Ascending aorta (tissue), 2 donors: ENCODE measurements around the gene FHIT. TPM values are rescaled to one million over a fixed set of nuclear protein-coding genes. Genes with fewer than 3 reads are reported as not detected.
A peak's percentile ranks its signal among the peaks of the same experiment; 100 is the strongest.

Source experiments
- DNase-seq, 2 donors: peaks; one replicate each; pipeline ENCODE4 v3.0.0-alpha.2; 2019; ENCODE audit warnings: low spot score in 2 of 2
- H3K27ac ChIP-seq, 2 donors: fragments of 200-600 bp; sonication (generic); one replicate each; pipeline ENCODE4 v1.5.1; 2016 to 2017; ENCODE audit warnings: mild to moderate bottlenecking in 1 of 2
- H3K27me3 ChIP-seq: fragments of 200-600 bp; sonication (generic); one replicate; pipeline ENCODE4 v1.5.1; 2017
- H3K36me3 ChIP-seq, 2 donors: fragments of 200-600 bp; sonication (generic); one replicate each; pipeline ENCODE4 v1.5.1; 2016
- H3K4me1 ChIP-seq, 2 donors: fragments of 200-600 bp; sonication (generic); one replicate each; pipeline ENCODE4 v1.5.1; 2016 to 2017; ENCODE audit warnings: mild to moderate bottlenecking in 1 of 2
- H3K4me3 ChIP-seq, 2 donors: fragments of 200-600 bp; sonication (generic); one replicate each; pipeline ENCODE4 v1.5.1; 2016 to 2017; ENCODE audit warnings: mild to moderate bottlenecking in 1 of 2
- H3K9me3 ChIP-seq, 2 donors: fragments of 200-600 bp; sonication (generic); one replicate each; pipeline ENCODE4 v1.5.1; 2016
- CTCF ChIP-seq, 3 experiments: fragments of 200-600 bp in 2 of 3; fragments of 450-650 bp in 1 of 3; sonication (generic) in 2 of 3; IDR thresholded peaks; one replicate each; pipeline ENCODE4 v1.5.1; 2016 to 2019; ENCODE audit warnings: antibody characterized with exemption in 3 of 3, mild to moderate bottlenecking in 1 of 3, moderate library complexity in 1 of 3
- intact Hi-C: fragments of 100-400 bp; cut with DNase I; formaldehyde crosslinking; loops from one replicate; pipeline ENCODE4 v1.15.1; 2023
- total RNA-seq: library from RNA; depleted of rRNA; stranded (reverse); fragments of >200 nt; gene quantifications from one replicate; pipeline ENCODE4 v1.1.0, GENCODE V29; 2016

FHIT gene
- total RNA-seq, 1 donor from 2014 or later = 0.21 TPM

GRCh38 chr3:59824876-59825275, 1426.4 kb downstream of the FHIT start:
- intact Hi-C loops = no loop called here
- no peak for TF ChIP-seq CTCF (IDR thresholded peaks at IDR 0.05)
- no peak for DNase-seq
- Histone ChIP-seq H3K9me3 (peaks cover 0 to 6% of the 10 kb centered on the region in 2 donors), H3K4me1 (no peaks in the 10 kb centered on the region), H3K27me3 (no peaks in the 10 kb centered on the region), H3K4me3 (no peak overlapping the region), H3K27ac (no peak overlapping the region), H3K36me3 (no peaks in the 10 kb centered on the region)

DNA sequence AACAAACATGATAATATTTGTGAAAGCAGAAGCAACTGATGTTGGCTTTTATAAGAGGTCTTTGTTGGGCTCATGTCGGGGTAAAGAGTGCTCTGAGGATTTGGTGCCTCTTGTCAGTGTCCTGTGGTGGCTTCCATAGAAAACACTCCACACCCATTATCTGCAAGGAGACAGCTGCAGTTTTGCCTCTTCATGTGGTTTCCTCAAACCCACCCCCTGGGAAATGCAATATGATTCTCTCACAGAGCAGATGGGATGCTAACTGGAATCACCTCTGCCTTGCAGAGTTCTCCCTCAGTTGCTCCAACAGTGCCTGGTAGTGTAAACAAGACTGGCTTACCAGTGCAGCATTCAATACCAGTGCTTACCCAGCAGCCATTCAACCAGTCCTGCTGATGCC, 1430.0 kb downstream of the FHIT start:
- no peak for TF ChIP-seq CTCF (IDR thresholded peaks at IDR 0.05)
- no peak overlapping the region for H3K27ac ChIP-seq
- no peak overlapping the region for H3K4me3 ChIP-seq
- intact Hi-C loops = no loop called here
- H3K36me3 ChIP-seq = no peaks in the 10 kb centered on the region
- H3K4me1 ChIP-seq = peaks cover 0 to 11% of the 10 kb centered on the region in 2 donors
- H3K27me3 ChIP-seq = no peaks in the 10 kb centered on the region
- H3K9me3 ChIP-seq = peaks cover 0 to 7% of the 10 kb centered on the region in 2 donors
- DNase-seq = no peak

GRCh38 chr3:59820352-59820934, 1430.8 kb downstream of the FHIT start:
- no peak for TF ChIP-seq CTCF (IDR thresholded peaks at IDR 0.05)

GRCh38 chr3:59818919-59819300, 1432.3 kb downstream of the FHIT start:
- peaks cover 0 to 7% of the 10 kb centered on the region in 2 donors for H3K9me3 ChIP-seq
- H3K4me1 ChIP-seq = peaks cover 0 to 11% of the 10 kb centered on the region in 2 donors
- intact Hi-C loops = no loop called here
- no peaks in the 10 kb centered on the region for H3K27me3 ChIP-seq
- no peak for DNase-seq
- H3K4me3 ChIP-seq = no peak overlapping the region
- no peaks in the 10 kb centered on the region for H3K36me3 ChIP-seq
- H3K27ac ChIP-seq = no peak overlapping the region
- TF ChIP-seq CTCF (IDR thresholded peaks at IDR 0.05) = no peak

More at GRCh38 chr3:59820352-59820934, 1430.8 kb downstream of the FHIT start:
- intact Hi-C loops = no loop called here
- Histone ChIP-seq H3K4me1 (peaks cover 0 to 11% of the 10 kb centered on the region in 2 donors), H3K36me3 (no peaks in the 10 kb centered on the region), H3K9me3 (peaks cover 0 to 7% of the 10 kb centered on the region in 2 donors), H3K4me3 (no peak overlapping the region), H3K27me3 (no peaks in the 10 kb centered on the region), H3K27ac (no peak overlapping the region)
- no peak for DNase-seq

- Histone ChIP-seq H3K4me3 (no peak overlapping the region), H3K4me1 (peaks cover 0 to 11% of the 10 kb centered on the region in 2 donors), H3K27me3 (no peaks in the 10 kb centered on the region), H3K36me3 (no peaks in the 10 kb centered on the region), H3K9me3 (peaks cover 0 to 7% of the 10 kb centered on the region in 2 donors), H3K27ac (peak overlapping the region in 1 of 2 donors; percentile 14)
- peak; percentile 23 to 81 for DNase-seq
- intact Hi-C loops = no loop called here
- no peak for TF ChIP-seq CTCF (IDR thresholded peaks at IDR 0.05)
Measured at GRCh38 chr3:59818033-59818918, 1433.0 kb downstream of the FHIT start.
